ENCODE data around the gene CDK4. TPM values are rescaled to one million over a fixed set of nuclear protein-coding genes. Genes with fewer than 3 reads are reported as not detected.

CDK4 gene
- total and polyA plus RNA-seq, 4 donors = 62.9 to 142 (median 127) TPM

GRCh38 chr12:57765698-57766463, 13.8 kb upstream of the CDK4 start:
- Histone ChIP-seq H3K36me3 (ENCODE audit: control insufficient read depth, insufficient read depth, low read length) (peaks cover 15% of the 10 kb centered on the region), H3K4me3 (ENCODE audit: low read depth, low read length) (no peak overlapping the region), H3K4me1 (ENCODE audit: control insufficient read depth, insufficient read depth, low read length) (peaks cover 28% of the 10 kb centered on the region), H3K27me3 (ENCODE audit: control insufficient read depth, insufficient read depth, low read length) (peaks cover 53% of the 10 kb centered on the region), H3K27ac (ENCODE audit: low read depth, low read length) (no peak overlapping the region), H3K9me3 (ENCODE audit: control insufficient read depth, insufficient read depth, low read length) (no peaks in the 10 kb centered on the region)
- WGBS (ENCODE audit: insufficient coverage) = 4% methylated on average over 35 of the region's 40 CpGs
- DNase-seq (ENCODE audit: low read depth in 4 of 6, low spot score in 6 of 6) = no peak

GRCh38 chr12:57765003-57765697, 13.0 kb upstream of the CDK4 start:
- H3K4me3 ChIP-seq (ENCODE audit: low read depth, low read length) = no peak overlapping the region
- DNase-seq (ENCODE audit: low read depth in 4 of 6, low spot score in 6 of 6) = no peak

GRCh38 chr12:57764662-57765002, 12.5 kb upstream of the CDK4 start:
- Histone ChIP-seq H3K27ac (ENCODE audit: low read depth, low read length) (no peak overlapping the region), H3K27me3 (ENCODE audit: control insufficient read depth, insufficient read depth, low read length) (peaks cover 53% of the 10 kb centered on the region), H3K4me3 (ENCODE audit: low read depth, low read length) (no peak overlapping the region), H3K9me3 (ENCODE audit: control insufficient read depth, insufficient read depth, low read length) (no peaks in the 10 kb centered on the region), H3K36me3 (ENCODE audit: control insufficient read depth, insufficient read depth, low read length) (peaks cover 17% of the 10 kb centered on the region), H3K4me1 (ENCODE audit: control insufficient read depth, insufficient read depth, low read length) (peaks cover 28% of the 10 kb centered on the region)
- DNase-seq (ENCODE audit: low read depth in 4 of 6, low spot score in 6 of 6) = no peak
- WGBS (ENCODE audit: insufficient coverage) = 19% methylated on average over 17 of the region's 17 CpGs

More at GRCh38 chr12:57765003-57765697, 13.0 kb upstream of the CDK4 start:
- H3K36me3 ChIP-seq (ENCODE audit: control insufficient read depth, insufficient read depth, low read length) = peaks cover 19% of the 10 kb centered on the region
- peaks cover 28% of the 10 kb centered on the region for H3K4me1 ChIP-seq (ENCODE audit: control insufficient read depth, insufficient read depth, low read length)
- H3K9me3 ChIP-seq (ENCODE audit: control insufficient read depth, insufficient read depth, low read length) = no peaks in the 10 kb centered on the region
- 4% methylated on average over 60 of the region's 60 CpGs for WGBS (ENCODE audit: insufficient coverage)
- H3K27me3 ChIP-seq (ENCODE audit: control insufficient read depth, insufficient read depth, low read length) = peaks cover 53% of the 10 kb centered on the region
- no peak overlapping the region for H3K27ac ChIP-seq (ENCODE audit: low read depth, low read length)

GRCh38 chr12:57763881-57764661, 12.0 kb upstream of the CDK4 start:
- WGBS (ENCODE audit: insufficient coverage) = 75% methylated on average over 4 of the region's 6 CpGs
- no peaks in the 10 kb centered on the region for H3K9me3 ChIP-seq (ENCODE audit: control insufficient read depth, insufficient read depth, low read length)
- no peak overlapping the region for H3K27ac ChIP-seq (ENCODE audit: low read depth, low read length)
- peaks cover 28% of the 10 kb centered on the region for H3K4me1 ChIP-seq (ENCODE audit: control insufficient read depth, insufficient read depth, low read length)
- peaks cover 16% of the 10 kb centered on the region for H3K36me3 ChIP-seq (ENCODE audit: control insufficient read depth, insufficient read depth, low read length)
- H3K27me3 ChIP-seq (ENCODE audit: control insufficient read depth, insufficient read depth, low read length) = peaks cover 53% of the 10 kb centered on the region
- no peak overlapping the region for H3K4me3 ChIP-seq (ENCODE audit: low read depth, low read length)
- DNase-seq (ENCODE audit: low read depth in 4 of 6, low spot score in 6 of 6) = no peak

GRCh38 chr12:57762463-57762862, 10.4 kb upstream of the CDK4 start:
- peaks cover 28% of the 10 kb centered on the region for H3K36me3 ChIP-seq (ENCODE audit: control insufficient read depth, insufficient read depth, low read length)
- DNase-seq (ENCODE audit: low read depth in 4 of 6, low spot score in 6 of 6) = no peak
- H3K4me1 ChIP-seq (ENCODE audit: control insufficient read depth, insufficient read depth, low read length) = peaks cover 28% of the 10 kb centered on the region
- H3K9me3 ChIP-seq (ENCODE audit: control insufficient read depth, insufficient read depth, low read length) = no peaks in the 10 kb centered on the region
- peaks cover 47% of the 10 kb centered on the region for H3K27me3 ChIP-seq (ENCODE audit: control insufficient read depth, insufficient read depth, low read length)
- no peak overlapping the region for H3K4me3 ChIP-seq (ENCODE audit: low read depth, low read length)
- H3K27ac ChIP-seq (ENCODE audit: low read depth, low read length) = no peak overlapping the region
- 100% methylated on average over 2 of the region's 2 CpGs for WGBS (ENCODE audit: insufficient coverage)

GRCh38 chr12:57761391-57761998, 9.4 kb upstream of the CDK4 start:
- peaks cover 37% of the 10 kb centered on the region for H3K36me3 ChIP-seq (ENCODE audit: control insufficient read depth, insufficient read depth, low read length)
- H3K9me3 ChIP-seq (ENCODE audit: control insufficient read depth, insufficient read depth, low read length) = no peaks in the 10 kb centered on the region
- H3K4me1 ChIP-seq (ENCODE audit: control insufficient read depth, insufficient read depth, low read length) = peaks cover 25% of the 10 kb centered on the region
- no peak overlapping the region for H3K27ac ChIP-seq (ENCODE audit: low read depth, low read length)
- H3K4me3 ChIP-seq (ENCODE audit: low read depth, low read length) = no peak overlapping the region
- WGBS (ENCODE audit: insufficient coverage) = 87% methylated on average over 3 of the region's 4 CpGs
- peaks cover 38% of the 10 kb centered on the region for H3K27me3 ChIP-seq (ENCODE audit: control insufficient read depth, insufficient read depth, low read length)
- no peak for DNase-seq (ENCODE audit: low read depth in 4 of 6, low spot score in 6 of 6)

DNA sequence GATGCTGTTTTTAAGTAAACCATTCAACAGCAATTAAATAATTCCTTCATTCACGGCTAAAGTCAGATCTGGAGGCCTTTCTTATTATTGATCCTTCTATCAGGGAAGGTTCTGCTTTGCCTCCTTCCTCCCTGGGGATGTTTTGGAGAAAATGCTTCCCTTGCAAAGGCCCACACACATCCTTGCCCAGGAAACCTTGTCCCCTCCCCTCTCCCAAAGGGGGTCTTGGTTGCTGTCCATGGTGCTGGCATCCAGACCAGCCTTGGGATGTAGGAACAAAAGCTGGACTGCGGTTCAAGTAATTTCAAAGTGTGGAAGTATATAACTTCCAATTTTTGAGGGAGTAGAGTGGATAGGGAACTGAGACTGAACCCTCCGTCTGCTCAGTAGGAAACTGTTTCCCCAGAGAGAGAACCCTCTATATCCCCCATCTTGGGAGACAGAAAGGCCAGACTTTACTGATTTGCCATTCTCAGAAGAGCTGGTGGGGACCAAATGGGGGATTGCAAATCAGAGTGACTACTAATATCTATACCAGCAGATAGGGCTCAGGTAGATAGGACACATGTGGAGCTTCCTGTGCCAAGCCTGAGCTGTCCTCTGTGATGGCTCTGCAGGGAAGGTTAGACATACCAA, 8.4 kb upstream of the CDK4 start:
- peaks cover 20% of the 10 kb centered on the region for H3K4me1 ChIP-seq (ENCODE audit: control insufficient read depth, insufficient read depth, low read length)
- peaks cover 37% of the 10 kb centered on the region for H3K36me3 ChIP-seq (ENCODE audit: control insufficient read depth, insufficient read depth, low read length)
- no peak overlapping the region for H3K27ac ChIP-seq (ENCODE audit: low read depth, low read length)
- no peak for DNase-seq (ENCODE audit: low read depth in 4 of 6, low spot score in 6 of 6)
- H3K4me3 ChIP-seq (ENCODE audit: low read depth, low read length) = no peak overlapping the region
- WGBS (ENCODE audit: insufficient coverage) = no CpG with 5 or more reads among the region's 3 CpGs
- peaks cover 27% of the 10 kb centered on the region for H3K27me3 ChIP-seq (ENCODE audit: control insufficient read depth, insufficient read depth, low read length)
- H3K9me3 ChIP-seq (ENCODE audit: control insufficient read depth, insufficient read depth, low read length) = no peaks in the 10 kb centered on the region

DNA sequence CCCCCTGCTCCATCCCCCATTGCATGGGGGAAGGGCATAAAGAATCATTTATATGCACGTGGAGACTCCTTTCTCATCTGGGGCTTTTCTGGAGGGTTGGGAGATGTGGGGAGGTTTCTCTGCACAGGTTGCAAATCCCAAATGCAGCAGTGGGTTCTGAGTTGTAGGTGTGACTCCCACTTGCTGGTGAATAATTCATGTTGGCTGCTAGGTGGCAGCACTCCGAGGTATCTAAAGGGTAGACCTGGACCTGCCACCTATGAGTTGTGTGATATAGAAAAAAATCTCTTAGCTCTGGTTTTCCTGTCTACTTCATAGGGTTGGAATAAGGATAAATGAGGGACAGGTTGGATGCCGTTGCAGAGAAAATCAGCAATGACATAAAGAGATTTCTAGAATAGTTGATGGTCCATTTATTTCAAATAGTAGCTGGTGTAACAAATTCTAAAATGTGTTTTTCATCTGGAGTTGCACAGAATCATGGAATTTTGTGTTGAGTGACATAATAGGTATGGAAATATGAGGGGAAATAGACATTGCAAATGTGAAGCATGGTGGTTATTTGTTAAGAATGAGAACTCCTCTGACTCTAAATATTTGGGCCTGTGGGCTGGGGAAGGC, 7.4 kb upstream of the CDK4 start:
- Histone ChIP-seq H3K9me3 (ENCODE audit: control insufficient read depth, insufficient read depth, low read length) (no peaks in the 10 kb centered on the region), H3K4me1 (ENCODE audit: control insufficient read depth, insufficient read depth, low read length) (peaks cover 13% of the 10 kb centered on the region), H3K36me3 (ENCODE audit: control insufficient read depth, insufficient read depth, low read length) (peaks cover 37% of the 10 kb centered on the region), H3K4me3 (ENCODE audit: low read depth, low read length) (no peak overlapping the region), H3K27me3 (ENCODE audit: control insufficient read depth, insufficient read depth, low read length) (peaks cover 18% of the 10 kb centered on the region), H3K27ac (ENCODE audit: low read depth, low read length) (no peak overlapping the region)
- WGBS (ENCODE audit: insufficient coverage) = 31% methylated on average over 3 of the region's 3 CpGs
- peak in 1 of 6 donors; percentile 68 for DNase-seq (ENCODE audit: low read depth in 4 of 6, low spot score in 6 of 6)

All from spinal cord (tissue), 10 donors.